ENCODE measurements around the gene CRYGN. TPM values are rescaled to one million over a fixed set of nuclear protein-coding genes. Genes with fewer than 3 reads are reported as not detected.

The CRYGN gene
- total and polyA plus RNA-seq, 8 donors = not detected

DNA sequence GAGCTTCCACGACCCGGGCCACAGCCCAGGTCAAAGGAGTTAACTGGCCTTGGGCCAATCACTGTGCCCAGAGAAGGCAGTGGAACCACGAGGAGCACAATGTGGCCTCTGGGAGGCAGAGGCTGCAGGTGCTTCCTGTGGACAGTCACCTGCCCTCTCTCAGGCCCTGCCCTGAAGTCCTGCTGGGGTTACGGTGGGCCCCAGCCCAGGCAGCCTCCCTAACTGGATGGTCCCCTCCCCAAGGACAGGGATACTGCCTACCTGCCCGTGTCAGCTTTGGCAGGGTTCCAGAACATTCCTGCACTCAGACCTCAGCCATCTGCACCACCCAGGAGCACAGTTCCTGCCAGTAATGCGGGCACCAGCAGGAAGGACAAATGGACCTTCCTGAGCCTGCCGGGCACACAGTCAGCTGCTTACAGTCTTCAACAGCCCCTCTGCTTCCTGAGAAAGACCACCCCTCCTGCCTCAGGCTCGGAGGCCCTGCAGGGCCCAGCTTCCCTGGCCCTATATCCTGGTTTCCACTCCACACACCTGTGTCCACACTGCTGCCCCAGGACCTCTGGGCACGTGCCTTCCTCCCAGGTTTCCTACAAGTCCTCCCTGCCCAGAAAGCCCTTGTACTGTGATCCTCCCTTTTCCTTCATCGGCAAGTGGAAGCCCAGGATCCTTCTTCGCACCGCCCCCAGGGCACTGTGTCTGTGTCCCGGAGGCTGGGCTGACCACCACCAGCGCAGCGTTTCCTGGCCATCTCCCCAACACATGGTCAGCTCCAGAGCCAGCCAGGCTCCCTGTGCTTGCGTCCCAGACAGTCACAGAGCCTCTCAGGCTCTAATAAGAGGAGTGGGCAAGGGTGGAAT, 53.4 kb downstream of the CRYGN start:
- intact Hi-C loops (cut with DNase I; ENCODE audit: low total_unique reads) = no loop called here
- H3K4me3 ChIP-seq = no peak overlapping the region
- WGBS, 5 donors = 45 to 60% (median 51%) methylated on average over 14 to 16 of the region's 16 CpGs
- peaks cover 0 to 37% (median 17%) of the 10 kb centered on the region in 3 donors for H3K27me3 ChIP-seq
- no peaks in the 10 kb centered on the region for H3K9me3 ChIP-seq
- H3K4me1 ChIP-seq = peaks cover 11 to 16% (median 15%) of the 10 kb centered on the region in 4 donors
- DNase-seq = peak; percentile 44 to 76
- H3K27ac ChIP-seq = peak overlapping the region; percentile 13 to 54 (median 27)
- no peaks in the 10 kb centered on the region for H3K36me3 ChIP-seq
- no peak for TF ChIP-seq POLR2A (IDR thresholded peaks at IDR 0.05)
- TF ChIP-seq, protein P1, sequence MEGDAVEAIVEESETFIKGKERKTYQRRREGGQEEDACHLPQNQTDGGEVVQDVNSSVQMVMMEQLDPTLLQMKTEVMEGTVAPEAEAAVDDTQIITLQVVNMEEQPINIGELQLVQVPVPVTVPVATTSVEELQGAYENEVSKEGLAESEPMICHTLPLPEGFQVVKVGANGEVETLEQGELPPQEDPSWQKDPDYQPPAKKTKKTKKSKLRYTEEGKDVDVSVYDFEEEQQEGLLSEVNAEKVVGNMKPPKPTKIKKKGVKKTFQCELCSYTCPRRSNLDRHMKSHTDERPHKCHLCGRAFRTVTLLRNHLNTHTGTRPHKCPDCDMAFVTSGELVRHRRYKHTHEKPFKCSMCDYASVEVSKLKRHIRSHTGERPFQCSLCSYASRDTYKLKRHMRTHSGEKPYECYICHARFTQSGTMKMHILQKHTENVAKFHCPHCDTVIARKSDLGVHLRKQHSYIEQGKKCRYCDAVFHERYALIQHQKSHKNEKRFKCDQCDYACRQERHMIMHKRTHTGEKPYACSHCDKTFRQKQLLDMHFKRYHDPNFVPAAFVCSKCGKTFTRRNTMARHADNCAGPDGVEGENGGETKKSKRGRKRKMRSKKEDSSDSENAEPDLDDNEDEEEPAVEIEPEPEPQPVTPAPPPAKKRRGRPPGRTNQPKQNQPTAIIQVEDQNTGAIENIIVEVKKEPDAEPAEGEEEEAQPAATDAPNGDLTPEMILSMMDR (IDR thresholded peaks at IDR 0.05) = no peak
- no peak for TF ChIP-seq POLR2AphosphoS5 (IDR thresholded peaks at IDR 0.05)
- no peak for TF ChIP-seq EP300 (IDR thresholded peaks at IDR 0.05)

DNA sequence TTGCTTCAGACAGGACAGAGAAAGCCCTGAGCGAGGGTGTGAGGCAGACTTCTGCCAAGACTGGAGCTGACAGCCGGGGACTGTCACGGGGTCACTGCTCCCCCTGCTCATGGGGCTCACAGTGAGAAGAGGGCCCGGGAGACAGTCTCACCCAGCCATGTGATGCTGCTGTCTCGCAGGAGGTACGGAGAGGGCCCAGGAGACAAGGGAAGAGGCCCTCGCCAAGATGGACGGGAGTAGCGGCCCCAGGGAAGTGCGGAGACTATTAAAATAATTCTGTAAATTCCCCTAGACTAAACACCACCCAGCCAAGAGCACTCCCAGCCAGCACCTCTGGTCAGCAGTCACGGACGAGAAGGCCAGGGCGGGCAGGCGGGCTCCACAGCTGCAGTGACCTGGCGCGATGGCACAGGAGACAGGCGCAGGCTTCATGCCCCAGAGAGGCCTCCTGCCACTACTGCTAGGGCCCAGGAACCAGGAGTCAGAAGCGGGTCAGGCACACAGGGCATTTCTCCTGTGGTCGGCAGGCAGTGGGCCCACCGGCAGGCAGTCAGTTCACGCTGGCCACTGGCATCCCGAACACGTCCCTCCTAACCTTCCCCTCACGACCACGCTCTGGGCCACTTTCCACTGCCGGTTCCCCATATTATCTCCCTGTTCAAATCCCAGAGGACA, 54.2 kb downstream of the CRYGN start:
- no peak for DNase-seq
- H3K27ac ChIP-seq = peak overlapping the region in 1 of 5 donors; percentile 54
- WGBS, 5 donors = 77 to 86% (median 85%) methylated on average over 25 to 26 of the region's 26 CpGs
- TF ChIP-seq EP300 (IDR thresholded peaks at IDR 0.05) = no peak
- TF ChIP-seq, protein P1 (IDR thresholded peaks at IDR 0.05) = no peak
- TF ChIP-seq POLR2A (IDR thresholded peaks at IDR 0.05) = no peak
- no peak for TF ChIP-seq POLR2AphosphoS5 (IDR thresholded peaks at IDR 0.05)
- H3K27me3 ChIP-seq = peaks cover 0 to 45% (median 25%) of the 10 kb centered on the region in 3 donors
- H3K4me3 ChIP-seq = no peak overlapping the region
- H3K36me3 ChIP-seq = no peaks in the 10 kb centered on the region
- intact Hi-C loops (cut with DNase I; ENCODE audit: low total_unique reads) = no loop called here
- no peaks in the 10 kb centered on the region for H3K9me3 ChIP-seq
- peaks cover 18 to 23% (median 23%) of the 10 kb centered on the region in 4 donors for H3K4me1 ChIP-seq

DNA sequence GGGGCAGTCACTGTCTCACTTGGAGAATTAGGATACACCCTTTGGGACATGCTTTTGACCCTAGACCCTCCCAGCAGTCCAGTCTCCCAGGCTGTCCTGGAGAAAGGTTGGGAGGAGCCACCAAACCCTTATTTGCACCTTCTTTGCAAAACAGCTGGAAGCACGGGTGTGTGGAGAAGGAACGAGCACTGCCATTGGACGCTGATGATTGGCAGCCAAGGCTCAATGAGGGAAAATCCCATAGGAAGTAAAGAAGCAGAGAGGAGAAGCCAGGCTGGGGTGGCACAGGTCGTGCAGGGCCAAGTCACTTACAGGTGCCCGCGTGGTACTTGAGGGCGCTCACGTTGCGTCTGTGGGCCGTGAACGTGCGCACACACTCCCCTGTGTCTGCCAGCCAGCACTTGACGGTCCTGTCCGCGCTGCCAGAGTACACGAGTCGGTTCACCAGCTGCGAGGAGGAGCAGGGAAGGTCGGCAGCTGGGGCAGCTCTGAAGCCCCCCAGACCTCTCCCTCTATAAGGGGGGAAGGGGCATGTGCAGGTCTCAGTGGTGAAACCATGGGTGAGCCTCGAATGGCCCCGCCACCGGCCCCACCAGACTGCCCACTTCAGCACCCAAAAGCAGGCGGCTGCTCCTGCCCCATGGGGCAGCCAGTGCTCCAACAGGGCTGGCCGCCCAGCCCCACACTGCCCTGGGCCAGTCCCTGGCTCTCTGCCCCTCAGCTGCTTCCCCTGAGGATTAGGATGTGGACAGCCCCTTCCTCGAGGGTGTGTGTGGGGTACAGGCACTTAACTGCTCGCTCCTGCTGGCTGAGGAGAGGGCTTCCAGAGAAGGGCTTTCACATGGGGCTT, 54.9 kb downstream of the CRYGN start:
- intact Hi-C loops (cut with DNase I; ENCODE audit: low total_unique reads) = no loop called here
- H3K27ac ChIP-seq = no peak overlapping the region
- peaks cover 21 to 26% (median 23%) of the 10 kb centered on the region in 4 donors for H3K4me1 ChIP-seq
- H3K9me3 ChIP-seq = no peaks in the 10 kb centered on the region
- H3K27me3 ChIP-seq = peaks cover 0 to 48% (median 28%) of the 10 kb centered on the region in 3 donors
- no peak for DNase-seq
- WGBS, 5 donors = 77 to 86% (median 83%) methylated on average over 7 to 26 of the region's 26 CpGs
- H3K4me3 ChIP-seq = no peak overlapping the region
- TF ChIP-seq POLR2A (IDR thresholded peaks at IDR 0.05) (no peak), EP300 (IDR thresholded peaks at IDR 0.05) (no peak), POLR2AphosphoS5 (IDR thresholded peaks at IDR 0.05) (no peak)
- TF ChIP-seq, protein P1 (IDR thresholded peaks at IDR 0.05) = no peak
- peaks cover 0 to 2% (median 0%) of the 10 kb centered on the region in 4 donors for H3K36me3 ChIP-seq

- H3K27me3 ChIP-seq = peaks cover 0 to 48% (median 28%) of the 10 kb centered on the region in 3 donors
- intact Hi-C loops (cut with DNase I; ENCODE audit: low total_unique reads) = no loop called here
- TF ChIP-seq POLR2AphosphoS5 (IDR thresholded peaks at IDR 0.05) (no peak), POLR2A (IDR thresholded peaks at IDR 0.05) (no peak), EP300 (IDR thresholded peaks at IDR 0.05) (no peak)
- TF ChIP-seq, protein P1 (IDR thresholded peaks at IDR 0.05) = no peak
- no peak overlapping the region for H3K4me3 ChIP-seq
- WGBS, 5 donors = 79 to 96% (median 85%) methylated on average over 6 of the region's 6 CpGs
- peaks cover 21 to 26% (median 23%) of the 10 kb centered on the region in 4 donors for H3K4me1 ChIP-seq
- no peak overlapping the region for H3K27ac ChIP-seq
- peaks cover 0 to 9% (median 3%) of the 10 kb centered on the region in 4 donors for H3K36me3 ChIP-seq
- no peak for DNase-seq
- no peaks in the 10 kb centered on the region for H3K9me3 ChIP-seq
Observed at GRCh38 chr7:151384352-151384697, 55.6 kb downstream of the CRYGN start.

All from stomach (tissue), 9 donors.